ENCODE results near the gene TIGIT.
A peak's percentile ranks its signal among the peaks of the same experiment; 100 is the strongest.
"Not testable (repeated sequence)": the region's sequence is repeated elsewhere in the genome, so short reads cannot be mapped to it uniquely, and the experiment has no call there.

The TIGIT gene

GRCh38 chr3:114293838-114294535, at the start of gene TIGIT:
Gene TIGIT, plus strand, starts transcription at chr3:114294028. Its CDS starts 34 bp downstream, at chr3:114294062.
- no peak for DNase-seq (ENCODE audit: low read depth in 2 of 2)

- no peak for DNase-seq (ENCODE audit: low read depth in 2 of 2)
These were observed 40.9 kb upstream of the TIGIT start for GRCh38 chr3:114252954-114253353.

- no peak for DNase-seq (ENCODE audit: low read depth in 2 of 2)
These were observed 40.3 kb upstream of the TIGIT start for GRCh38 chr3:114253505-114253904.

GRCh38 chr3:114259566-114259965, 34.3 kb upstream of the TIGIT start:
- DNase-seq (ENCODE audit: low read depth in 2 of 2): no peak

GRCh38 chr3:114260152-114260551, 33.7 kb upstream of the TIGIT start:
- DNase-seq (ENCODE audit: low read depth in 2 of 2): no peak

- DNase-seq (ENCODE audit: low read depth in 2 of 2): no peak
These were observed 23.8 kb upstream of the TIGIT start for GRCh38 chr3:114270019-114270418.

- no peak for DNase-seq (ENCODE audit: low read depth in 2 of 2)
These were observed 21.6 kb upstream of the TIGIT start for GRCh38 chr3:114272271-114272670.

GRCh38 chr3:114274929-114275328, 18.9 kb upstream of the TIGIT start:
- DNase-seq (ENCODE audit: low read depth in 2 of 2): no peak

GRCh38 chr3:114276856-114277255, 17.0 kb upstream of the TIGIT start:
- DNase-seq (ENCODE audit: low read depth in 2 of 2): not testable (repeated sequence)

GRCh38 chr3:114284644-114285043, 9.2 kb upstream of the TIGIT start:
- DNase-seq (ENCODE audit: low read depth in 2 of 2): no peak

- DNase-seq (ENCODE audit: low read depth in 2 of 2): no peak
These were observed 8.1 kb upstream of the TIGIT start for GRCh38 chr3:114285648-114286230.

- no peak for DNase-seq (ENCODE audit: low read depth in 2 of 2)
These were observed 7.6 kb upstream of the TIGIT start for GRCh38 chr3:114286266-114286665.

- peak; percentile 78 to 92 for DNase-seq (ENCODE audit: low read depth in 2 of 2)
These were observed 2.6 kb upstream of the TIGIT start for GRCh38 chr3:114290911-114291901.

- DNase-seq (ENCODE audit: low read depth in 2 of 2): no peak
These were observed 1.2 kb downstream of the TIGIT start for GRCh38 chr3:114294940-114295480.

GRCh38 chr3:114295946-114296345, 2.1 kb downstream of the TIGIT start:
- no peak for DNase-seq (ENCODE audit: low read depth in 2 of 2)

- DNase-seq (ENCODE audit: low read depth in 2 of 2): no peak
These were observed 5.6 kb downstream of the TIGIT start for GRCh38 chr3:114299421-114299820.

GRCh38 chr3:114299941-114300624, 6.3 kb downstream of the TIGIT start:
- no peak for DNase-seq (ENCODE audit: low read depth in 2 of 2)

- DNase-seq (ENCODE audit: low read depth in 2 of 2): no peak
These were observed 13.5 kb downstream of the TIGIT start for GRCh38 chr3:114307222-114307830.

GRCh38 chr3:114307832-114308231, 14.0 kb downstream of the TIGIT start:
- no peak for DNase-seq (ENCODE audit: low read depth in 2 of 2)

- DNase-seq (ENCODE audit: low read depth in 2 of 2): no peak
These were observed 14.5 kb downstream of the TIGIT start for GRCh38 chr3:114308377-114308776.

- no peak for DNase-seq (ENCODE audit: low read depth in 2 of 2)
These were observed 15.0 kb downstream of the TIGIT start for GRCh38 chr3:114308830-114309229.
